Measurements from ENCODE around the gene HTR2B. TPM values are rescaled to one million over a fixed set of nuclear protein-coding genes. Genes with fewer than 3 reads are reported as not detected.
"Not testable (repeated sequence)": the region's sequence is repeated elsewhere in the genome, so short reads cannot be mapped to it uniquely, and the experiment has no call there.

The HTR2B gene
- total RNA-seq, 2 experiments from 2014 or later = 0.10 to 0.13 TPM

- Mint-ChIP-seq H3K4me1 (peaks cover 15% of the 10 kb centered on the region), H3K36me3 (ENCODE audit: low read depth) (peaks cover 14% of the 10 kb centered on the region), H3K27ac (no peak overlapping the region), H3K4me3 (no peak overlapping the region), H3K9me3 (no peaks in the 10 kb centered on the region), H3K27me3 (no peaks in the 10 kb centered on the region)
- ChIA-PET POLR2A (interaction anchor here (1.6 kb wide), 1 partner anchor 9 kb away, joined by 3 read pairs; no protein-coding TSS in a partner anchor), CTCF (interaction anchor here (1.4 kb wide), 1 partner anchor 8 kb away, joined by 4 read pairs; no protein-coding TSS in a partner anchor)
- DNase-seq = no peak
Observed at GRCh38 chr2:231159306-231159705, 34.5 kb upstream of the HTR2B start.

GRCh38 chr2:231152800-231153557, 28.1 kb upstream of the HTR2B start:
- DNase-seq = no peak
- ChIA-PET POLR2A (interaction anchor here (1.2 kb wide), 1 partner anchor 12 kb away, joined by 3 read pairs; no protein-coding TSS in a partner anchor), CTCF (interaction anchor here (0.6 kb wide), 1 partner anchor 18 kb away, joined by 3 read pairs; no protein-coding TSS in a partner anchor)
- H3K36me3 Mint-ChIP-seq (ENCODE audit: low read depth) = peaks cover 14% of the 10 kb centered on the region
- no peaks in the 10 kb centered on the region for H3K9me3 Mint-ChIP-seq
- H3K4me1 Mint-ChIP-seq = no peaks in the 10 kb centered on the region
- no peak overlapping the region for H3K27ac Mint-ChIP-seq
- no peak overlapping the region for H3K4me3 Mint-ChIP-seq
- H3K27me3 Mint-ChIP-seq = no peaks in the 10 kb centered on the region

GRCh38 chr2:231146665-231147064, 21.8 kb upstream of the HTR2B start:
- DNase-seq = no peak
- Mint-ChIP-seq H3K4me1 (no peaks in the 10 kb centered on the region), H3K4me3 (no peak overlapping the region), H3K27ac (no peak overlapping the region), H3K36me3 (ENCODE audit: low read depth) (peaks cover 24% of the 10 kb centered on the region), H3K9me3 (no peaks in the 10 kb centered on the region), H3K27me3 (no peaks in the 10 kb centered on the region)
- ChIA-PET POLR2A (no interaction called here), CTCF (no interaction called here)

- no peaks in the 10 kb centered on the region for H3K27me3 Mint-ChIP-seq
- H3K36me3 Mint-ChIP-seq (ENCODE audit: low read depth) = peaks cover 29% of the 10 kb centered on the region
- H3K27ac Mint-ChIP-seq = no peak overlapping the region
Observed at GRCh38 chr2:231144896-231145295, 20.1 kb upstream of the HTR2B start.

GRCh38 chr2:231140808-231141207, 16.0 kb upstream of the HTR2B start:
- not testable (repeated sequence) for H3K4me1 Mint-ChIP-seq
- POLR2A ChIA-PET = interaction anchor here (1.0 kb wide), 1 partner anchor 13 kb away, joined by 3 read pairs; no protein-coding TSS in a partner anchor

More at GRCh38 chr2:231144896-231145295, 20.1 kb upstream of the HTR2B start:
- POLR2A ChIA-PET = no interaction called here
- CTCF ChIA-PET = no interaction called here
- Mint-ChIP-seq H3K4me1 (no peaks in the 10 kb centered on the region), H3K4me3 (no peak overlapping the region), H3K9me3 (no peaks in the 10 kb centered on the region)
- no peak for DNase-seq

GRCh38 chr2:231139796-231140195, 15.0 kb upstream of the HTR2B start:
- H3K36me3 Mint-ChIP-seq (ENCODE audit: low read depth) = peaks cover 14% of the 10 kb centered on the region

More at GRCh38 chr2:231140808-231141207, 16.0 kb upstream of the HTR2B start:
- H3K9me3 Mint-ChIP-seq, H3K27ac Mint-ChIP-seq, DNase-seq, H3K4me3 Mint-ChIP-seq, CTCF ChIA-PET, H3K27me3 Mint-ChIP-seq: not testable (repeated sequence)
- H3K36me3 Mint-ChIP-seq (ENCODE audit: low read depth) = peaks cover 18% of the 10 kb centered on the region

GRCh38 chr2:231138699-231139098, 13.9 kb upstream of the HTR2B start:
- Mint-ChIP-seq H3K4me1 (no peaks in the 10 kb centered on the region), H3K9me3 (no peaks in the 10 kb centered on the region), H3K4me3 (no peak overlapping the region), H3K27ac (no peak overlapping the region), H3K27me3 (no peaks in the 10 kb centered on the region), H3K36me3 (ENCODE audit: low read depth) (peaks cover 12% of the 10 kb centered on the region)
- POLR2A ChIA-PET = no interaction called here
- no peak for DNase-seq
- CTCF ChIA-PET = no interaction called here

More at GRCh38 chr2:231139796-231140195, 15.0 kb upstream of the HTR2B start:
- no peaks in the 10 kb centered on the region for H3K27me3 Mint-ChIP-seq
- ChIA-PET POLR2A (no interaction called here), CTCF (no interaction called here)
- H3K9me3 Mint-ChIP-seq = no peaks in the 10 kb centered on the region
- no peak overlapping the region for H3K4me3 Mint-ChIP-seq
- DNase-seq = no peak
- H3K27ac Mint-ChIP-seq = no peak overlapping the region
- H3K4me1 Mint-ChIP-seq = no peaks in the 10 kb centered on the region

GRCh38 chr2:231134910-231135655, 10.2 kb upstream of the HTR2B start:
- Mint-ChIP-seq H3K27ac (no peak overlapping the region), H3K36me3 (ENCODE audit: low read depth) (peaks cover 7% of the 10 kb centered on the region), H3K4me3 (no peak overlapping the region), H3K27me3 (no peaks in the 10 kb centered on the region), H3K9me3 (no peaks in the 10 kb centered on the region), H3K4me1 (no peaks in the 10 kb centered on the region)
- DNase-seq = no peak
- ChIA-PET CTCF (interaction anchor here (0.6 kb wide), 1 partner anchor 17 kb away, joined by 3 read pairs; no protein-coding TSS in a partner anchor), POLR2A (no interaction called here)

GRCh38 chr2:231133365-231134099, 8.7 kb upstream of the HTR2B start:
- no peak overlapping the region for H3K27ac Mint-ChIP-seq
- no peaks in the 10 kb centered on the region for H3K4me1 Mint-ChIP-seq
- POLR2A ChIA-PET = no interaction called here
- H3K4me3 Mint-ChIP-seq = no peak overlapping the region
- H3K27me3 Mint-ChIP-seq = no peaks in the 10 kb centered on the region
- no peak for DNase-seq
- no peaks in the 10 kb centered on the region for H3K9me3 Mint-ChIP-seq
- H3K36me3 Mint-ChIP-seq (ENCODE audit: low read depth) = peaks cover 3% of the 10 kb centered on the region
- CTCF ChIA-PET = no interaction called here

- Mint-ChIP-seq H3K4me1 (no peaks in the 10 kb centered on the region), H3K27ac (no peak overlapping the region), H3K27me3 (no peaks in the 10 kb centered on the region), H3K9me3 (no peaks in the 10 kb centered on the region), H3K4me3 (no peak overlapping the region), H3K36me3 (ENCODE audit: low read depth) (no peaks in the 10 kb centered on the region)
- DNase-seq = no peak
- ChIA-PET CTCF (no interaction called here), POLR2A (no interaction called here)
Observed at GRCh38 chr2:231132129-231132528, 7.3 kb upstream of the HTR2B start.

GRCh38 chr2:231130336-231131056, 5.7 kb upstream of the HTR2B start:
- no peaks in the 10 kb centered on the region for H3K9me3 Mint-ChIP-seq
- DNase-seq = no peak
- no peaks in the 10 kb centered on the region for H3K36me3 Mint-ChIP-seq (ENCODE audit: low read depth)
- no peak overlapping the region for H3K4me3 Mint-ChIP-seq
- ChIA-PET POLR2A (interaction anchor here (0.8 kb wide), 1 partner anchor 334 kb away, joined by 3 read pairs; the partner anchor contains the start of gene NCL), CTCF (interaction anchor here (0.6 kb wide), 1 partner anchor 75 kb away, joined by 3 read pairs; no protein-coding TSS in a partner anchor)
- H3K27ac Mint-ChIP-seq = no peak overlapping the region
- H3K27me3 Mint-ChIP-seq = no peaks in the 10 kb centered on the region
- peaks cover 2% of the 10 kb centered on the region for H3K4me1 Mint-ChIP-seq

- Mint-ChIP-seq H3K4me1 (peaks cover 13% of the 10 kb centered on the region), H3K27ac (no peak overlapping the region), H3K36me3 (ENCODE audit: low read depth) (no peaks in the 10 kb centered on the region), H3K4me3 (no peak overlapping the region), H3K9me3 (no peaks in the 10 kb centered on the region), H3K27me3 (no peaks in the 10 kb centered on the region)
- DNase-seq = no peak
- CTCF ChIA-PET = interaction anchor here (1.2 to 2.4 kb wide), 2 partner anchors 25 to 28 kb away, joined by 3 to 11 read pairs; no protein-coding TSS in a partner anchor
- POLR2A ChIA-PET = no interaction called here
Observed at GRCh38 chr2:231129216-231129615, 4.4 kb upstream of the HTR2B start.

All from activated CD4-positive, alpha-beta memory T cell treated with anti-CD3 and anti-CD28 coated beads, Interleukin-2, amount 10 ng/mL, durations not matched to agents 7 days and 5 days (primary cell).